H9 (cell line): ENCODE results near the gene RND3. TPM values are rescaled to one million over a fixed set of nuclear protein-coding genes. Genes with fewer than 3 reads are reported as not detected.

Experiments
- DNase-seq: peaks from one replicate; pipeline ENCODE4 v3.0.0-alpha.2; 2017
- H2AFZ ChIP-seq: one replicate; pipeline ENCODE4 v1.6.1; 2013; ENCODE audit warnings: mild to moderate bottlenecking, low read length, control low read depth, moderate library complexity
- H2AK5ac ChIP-seq: 2 replicates; pipeline ENCODE4 v1.6.1; 2013; ENCODE audit warnings: low read length, control low read depth, mixed read lengths; ENCODE audit not compliant: insufficient read length
- H2BK120ac ChIP-seq: one replicate; pipeline ENCODE4 v1.6.1; 2013; ENCODE audit warnings: low read depth, mild to moderate bottlenecking, low read length, control low read depth, inconsistent platforms; ENCODE audit not compliant: poor library complexity, severe bottlenecking
- H2BK12ac ChIP-seq: 2 replicates; pipeline ENCODE4 v1.6.1; 2013; ENCODE audit warnings: low read length, control low read depth, mixed read lengths, low read depth; ENCODE audit not compliant: insufficient read length
- H2BK15ac ChIP-seq: 2 replicates; pipeline ENCODE4 v1.6.1; 2013; ENCODE audit warnings: low read depth, low read length, control low read depth
- H2BK20ac ChIP-seq: one replicate; pipeline ENCODE4 v1.6.1; 2013; ENCODE audit warnings: low read depth, mild to moderate bottlenecking, low read length, control low read depth, inconsistent platforms; ENCODE audit not compliant: poor library complexity, severe bottlenecking
- H2BK5ac ChIP-seq: 2 replicates; pipeline ENCODE4 v1.6.1; 2013; ENCODE audit warnings: low read length, control low read depth, mixed read lengths; ENCODE audit not compliant: insufficient read length
- H3K14ac ChIP-seq: 2 replicates; pipeline ENCODE4 v1.6.1; 2013; ENCODE audit warnings: low read length, control low read depth; ENCODE audit not compliant: insufficient read depth
- H3K18ac ChIP-seq: 2 replicates; pipeline ENCODE4 v1.6.1; 2013; ENCODE audit warnings: low read depth, mild to moderate bottlenecking, mixed read lengths, low read length, control low read depth; ENCODE audit not compliant: insufficient read length
- H3K23ac ChIP-seq: 2 replicates; pipeline ENCODE4 v1.6.1; 2013; ENCODE audit warnings: low read length, control low read depth, mixed read lengths, low read depth; ENCODE audit not compliant: insufficient read length
- H3K23me2 ChIP-seq: 2 replicates; pipeline ENCODE4 v1.6.1; 2013; ENCODE audit warnings: low read depth, mild to moderate bottlenecking, mixed read lengths, low read length, control low read depth; ENCODE audit not compliant: insufficient read length, poor library complexity, severe bottlenecking
- H3K27ac ChIP-seq: 2 replicates; pipeline ENCODE4 v1.5.1; 2013; ENCODE audit warnings: low read length, control low read depth, mixed read lengths, low read depth; ENCODE audit not compliant: insufficient read length
- H3K27me3 ChIP-seq: 2 replicates; pipeline ENCODE4 v1.6.1; 2013; ENCODE audit warnings: low read length, control low read depth, inconsistent platforms; ENCODE audit not compliant: insufficient read depth
- H3K4ac ChIP-seq: 2 replicates; pipeline ENCODE4 v1.6.1; 2013; ENCODE audit warnings: low read depth, mild to moderate bottlenecking, control low read depth, inconsistent platforms, low read length, moderate library complexity
- H3K4me1 ChIP-seq: 2 replicates; pipeline ENCODE4 v1.6.1; 2013; ENCODE audit warnings: low read length, control low read depth, inconsistent platforms; ENCODE audit not compliant: insufficient read depth
- H3K4me2 ChIP-seq: 2 replicates; pipeline ENCODE4 v1.6.1; 2013; ENCODE audit warnings: low read length, control low read depth, mixed read lengths; ENCODE audit not compliant: insufficient read length, insufficient read depth
- H3K56ac ChIP-seq: 2 replicates; pipeline ENCODE4 v1.6.1; 2013; ENCODE audit warnings: low read depth, mild to moderate bottlenecking, mixed read lengths, low read length, control low read depth; ENCODE audit not compliant: insufficient read length
- H3K79me1 ChIP-seq: 2 replicates; pipeline ENCODE4 v1.6.1; 2013; ENCODE audit warnings: low read depth, mild to moderate bottlenecking, moderate library complexity, low read length, control low read depth, inconsistent platforms; ENCODE audit not compliant: insufficient read depth, poor library complexity, severe bottlenecking
- H3K79me2 ChIP-seq: 2 replicates; pipeline ENCODE4 v1.6.1; 2013; ENCODE audit warnings: low read length, control low read depth, inconsistent platforms; ENCODE audit not compliant: insufficient read depth
- H3K9ac ChIP-seq: 2 replicates; pipeline ENCODE4 v1.6.1; 2013; ENCODE audit warnings: low read length, control low read depth, mixed read lengths; ENCODE audit not compliant: insufficient read length; ENCODE audit errors: extremely low read depth
- H3K9me3 ChIP-seq: one replicate; pipeline ENCODE4 v1.6.1; 2013; ENCODE audit warnings: low read depth, low read length, inconsistent platforms; ENCODE audit not compliant: control insufficient read depth
- H3T11ph ChIP-seq: one replicate; pipeline ENCODE4 v1.6.1; 2013; ENCODE audit warnings: mild to moderate bottlenecking, low read length, control low read depth, inconsistent platforms
- H4K20me1 ChIP-seq: one replicate; pipeline ENCODE4 v1.6.1; 2013; ENCODE audit not compliant: control insufficient read depth, insufficient read length, insufficient read depth
- H4K5ac ChIP-seq: 2 replicates; pipeline ENCODE4 v1.6.1; 2013; ENCODE audit warnings: low read depth, mild to moderate bottlenecking, mixed read lengths, low read length, control low read depth; ENCODE audit not compliant: insufficient read length
- H4K8ac ChIP-seq: replicated peaks from 2 replicates; pipeline ENCODE4 v1.6.1; 2013; ENCODE audit warnings: low read length, control low read depth, mixed read lengths, low read depth; ENCODE audit not compliant: insufficient read length
- H4K91ac ChIP-seq: 2 replicates; pipeline ENCODE4 v1.6.1; 2013; ENCODE audit warnings: low read depth, mild to moderate bottlenecking, moderate library complexity, mixed read lengths, low read length, control low read depth; ENCODE audit not compliant: insufficient read length
- H3K27ac Mint-ChIP-seq, 3 experiments: 2 replicates in 2 of 3; 3 replicates in 1 of 3; pipeline ENCODE4 v1.8.0; 2020 to 2021; ENCODE audit warnings: mixed read lengths in 3 of 3, mild to moderate bottlenecking in 1 of 3, moderate library complexity in 1 of 3
- H3K27me3 Mint-ChIP-seq: 2 replicates; pipeline ENCODE4 v1.8.0; 2021; ENCODE audit warnings: low read depth, mild to moderate bottlenecking, moderate library complexity, mixed read lengths
- H3K36me3 Mint-ChIP-seq, 3 experiments: 2 replicates in 2 of 3; 3 replicates in 1 of 3; pipeline ENCODE4 v1.8.0; 2020 to 2021; ENCODE audit warnings: low read depth in 3 of 3, mixed read lengths in 3 of 3; ENCODE audit not compliant: insufficient read depth in 1 of 3
- H3K4me1 Mint-ChIP-seq, 2 experiments: 2 replicates each; pipeline ENCODE4 v1.8.0; 2020; ENCODE audit warnings: mixed read lengths in 2 of 2
- H3K4me3 Mint-ChIP-seq, 2 experiments: 2 replicates in 1 of 2; 3 replicates in 1 of 2; pipeline ENCODE4 v1.8.0; 2020 to 2021; ENCODE audit warnings: mild to moderate bottlenecking in 2 of 2, mixed read lengths in 2 of 2, moderate library complexity in 1 of 2
- H3K9me3 Mint-ChIP-seq, 2 experiments: 2 replicates in 1 of 2; 3 replicates in 1 of 2; pipeline ENCODE4 v1.8.0; 2020; ENCODE audit warnings: mild to moderate bottlenecking in 2 of 2, mixed read lengths in 2 of 2, moderate library complexity in 1 of 2
- WGBS: extraction: QIAGEN DNeasy Blood & Tissue Kit; methylation state at CpG from one replicate; pipeline ENCODE4 v1.1.7; 2013; ENCODE audit warnings: missing lambda C conversion rate, low lambda C conversion rate, mixed read lengths; ENCODE audit not compliant: insufficient read length; ENCODE audit errors: extremely low coverage; 5-methylcytosine and 5-hydroxymethylcytosine counted together
- total RNA-seq: library from RNA; stranded (reverse); gene quantifications from 2 replicates; pipeline ENCODE4 v1.2.1, GENCODE V29; 2021
- TF ChIP-seq, protein P1 (sequence below): fragments of 200-600 bp; sonication (generic); conservative IDR thresholded peaks from 3 replicates; pipeline ENCODE4 v1.8.0; 2021; ENCODE audit warnings: antibody characterized with exemption, mild to moderate bottlenecking

Gene RND3
- total RNA-seq, 1 experiment from 2014 or later, result 62.6 TPM

GRCh38 chr2:150490466-150490865 is 3.0 kb upstream of the RND3 start:
- Histone ChIP-seq H2BK20ac (no peak overlapping the region), H4K20me1 (no peaks in the 10 kb centered on the region), H3K4ac (no peak overlapping the region), H4K5ac (no peak overlapping the region), H2BK120ac (no peak overlapping the region), H3K56ac (no peak overlapping the region), H3K27ac (no peak overlapping the region), H2BK12ac (no peak overlapping the region), H2BK15ac (no peak overlapping the region), H3K18ac (no peak overlapping the region), H3K9ac (no peak overlapping the region), H2BK5ac (no peak overlapping the region), H2AFZ (no peak overlapping the region), H3K4me2 (no peak overlapping the region), H2AK5ac (no peak overlapping the region), H3K79me1 (no peaks in the 10 kb centered on the region), H3K23me2 (peaks cover 4% of the 10 kb centered on the region), H3K79me2 (peaks cover 18% of the 10 kb centered on the region), H3K23ac (no peak overlapping the region), H3K14ac (no peak overlapping the region), H3T11ph (no peak overlapping the region), H3K9me3 (no peaks in the 10 kb centered on the region), H3K4me1 (no peaks in the 10 kb centered on the region), H4K8ac (no peak overlapping the region), H3K27me3 (no peaks in the 10 kb centered on the region), H4K91ac (no peak overlapping the region)
- Mint-ChIP-seq H3K4me1 (peaks cover 6 to 12% of the 10 kb centered on the region in 2 experiments), H3K4me3 (no peak overlapping the region), H3K27ac (no peak overlapping the region), H3K9me3 (peaks cover 0 to 6% of the 10 kb centered on the region in 2 experiments; a peak in 3 of 5 replicates), H3K27me3 (no peaks in the 10 kb centered on the region; the same call in 1 of the 2 replicates), H3K36me3 (peaks cover 0 to 9% (median 8%) of the 10 kb centered on the region in 3 experiments; a peak in 5 of 7 replicates)
- no CpG with 5 or more reads among the region's 6 CpGs for WGBS
- TF ChIP-seq, protein P1, sequence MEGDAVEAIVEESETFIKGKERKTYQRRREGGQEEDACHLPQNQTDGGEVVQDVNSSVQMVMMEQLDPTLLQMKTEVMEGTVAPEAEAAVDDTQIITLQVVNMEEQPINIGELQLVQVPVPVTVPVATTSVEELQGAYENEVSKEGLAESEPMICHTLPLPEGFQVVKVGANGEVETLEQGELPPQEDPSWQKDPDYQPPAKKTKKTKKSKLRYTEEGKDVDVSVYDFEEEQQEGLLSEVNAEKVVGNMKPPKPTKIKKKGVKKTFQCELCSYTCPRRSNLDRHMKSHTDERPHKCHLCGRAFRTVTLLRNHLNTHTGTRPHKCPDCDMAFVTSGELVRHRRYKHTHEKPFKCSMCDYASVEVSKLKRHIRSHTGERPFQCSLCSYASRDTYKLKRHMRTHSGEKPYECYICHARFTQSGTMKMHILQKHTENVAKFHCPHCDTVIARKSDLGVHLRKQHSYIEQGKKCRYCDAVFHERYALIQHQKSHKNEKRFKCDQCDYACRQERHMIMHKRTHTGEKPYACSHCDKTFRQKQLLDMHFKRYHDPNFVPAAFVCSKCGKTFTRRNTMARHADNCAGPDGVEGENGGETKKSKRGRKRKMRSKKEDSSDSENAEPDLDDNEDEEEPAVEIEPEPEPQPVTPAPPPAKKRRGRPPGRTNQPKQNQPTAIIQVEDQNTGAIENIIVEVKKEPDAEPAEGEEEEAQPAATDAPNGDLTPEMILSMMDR, result no peak
- no peak for DNase-seq
